HT-29 (cell line): ENCODE data around the gene SKOR1. TPM values are rescaled to one million over a fixed set of nuclear protein-coding genes. Genes with fewer than 3 reads are reported as not detected.
A peak's percentile ranks its signal among the peaks of the same experiment; 100 is the strongest.

ENCODE experiments used
- DNase-seq: peaks from one replicate; pipeline ENCODE4 v3.0.0-alpha.2; 2015; ENCODE audit warnings: low spot score
- small RNA-seq: library from RNA; depleted of rRNA; stranded (forward); fragments of <200 nt; gene quantifications from one replicate; pipeline ENCODE3, GENCODE V24; 2014
- total RNA-seq: library from RNA; depleted of rRNA; stranded (reverse); fragments of >200 nt; shearing (Covaris generic); gene quantifications from 2 replicates; pipeline ENCODE4 v1.2.3, GENCODE V29; 2014; rRNA removed

The SKOR1 gene
- total RNA-seq, 1 experiment from 2014 or later, result 0.15 TPM

DNA sequence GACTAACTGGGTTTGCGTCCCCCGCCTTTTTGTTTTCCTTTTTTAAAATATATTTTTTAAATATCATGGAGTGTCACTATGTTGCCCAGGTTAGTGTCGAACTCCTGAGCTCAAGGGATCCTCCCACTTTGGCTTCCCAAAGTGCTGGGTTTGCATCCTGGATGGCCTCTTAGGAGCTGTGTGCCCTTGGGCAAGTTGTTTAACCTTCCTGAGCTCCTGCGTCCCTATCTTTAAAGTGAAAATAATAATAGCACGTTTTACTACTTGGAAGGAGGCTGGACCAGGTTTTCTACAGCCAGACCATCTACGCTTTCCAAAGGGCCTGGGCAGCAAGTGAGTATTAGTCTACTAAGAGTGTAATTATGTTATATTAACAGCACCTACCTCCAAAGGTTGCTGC lies 58.7 kb downstream of the SKOR1 start:
- no peak for DNase-seq

Small RNA genes within 50 kb of the gene (small RNA-seq; reads per million reads assigned to genes)
- 1.4 reads per million, percentile 50 among the genes with 10 or more reads in this experiment for gene RNU6-1

Other genes with a start within 250 kb of the SKOR1 start
- not detected in 2 replicates for gene RNU6-1, start 14.5 kb downstream of the SKOR1 start, total RNA-seq
- 24.8 and 42.1 TPM in 2 replicates for gene PIAS1, start 228.8 kb downstream of the SKOR1 start, total RNA-seq